H1 (cell line): ENCODE results near the gene TBPL2. TPM values are rescaled to one million over a fixed set of nuclear protein-coding genes. Genes with fewer than 3 reads are reported as not detected.

Source experiments
- CTCF ChIA-PET: fragments of 300-600 bp; sonication (Branson Sonifier 250); formaldehyde crosslinking; loops from one replicate; lab custom pipeline; 2021; ENCODE audit not compliant: partially characterized antibody; lab: Charles Lee
- POLR2A ChIA-PET: fragments of 300-600 bp; sonication (Branson Sonifier 250); formaldehyde crosslinking; loops from one replicate; lab custom pipeline; 2021; ENCODE audit warnings: inconsistent platforms; ENCODE audit not compliant: partially characterized antibody; lab: Charles Lee
- DNase-seq, 2 experiments: peaks; one replicate each; pipeline versions ENCODE4 v3.0.0 to v3.0.0-alpha.2; 2010 to 2022; ENCODE audit warnings: low spot score in 2 of 2, low read depth in 1 of 2, mixed read lengths in 1 of 2
- FAIRE-seq: peaks from 2 replicates; lab custom pipeline; 2011; peaks lifted over from hg19 to GRCh38; lab: Jason Lieb, UNC
- H2AFZ ChIP-seq: 2 replicates; pipeline ENCODE4 v1.8.1; 2012; ENCODE audit warnings: low read length, inconsistent platforms
- H2AK5ac ChIP-seq: 2 replicates; pipeline ENCODE4 v1.6.1; 2013; ENCODE audit warnings: low read depth, low read length
- H2BK120ac ChIP-seq: replicated peaks from 2 replicates; pipeline ENCODE3; 2013; ENCODE audit warnings: low read depth, low read length, inconsistent platforms
- H2BK12ac ChIP-seq: 2 replicates; pipeline ENCODE4 v1.6.1; 2013; ENCODE audit warnings: low read depth, low read length
- H2BK15ac ChIP-seq: 2 replicates; pipeline ENCODE4 v1.6.1; 2013; ENCODE audit warnings: low read length
- H2BK20ac ChIP-seq: 2 replicates; pipeline ENCODE4 v1.6.1; 2013; ENCODE audit warnings: low read length
- H2BK5ac ChIP-seq: 2 replicates; pipeline ENCODE4 v1.6.1; 2013; ENCODE audit warnings: low read depth, low read length
- H3K14ac ChIP-seq: 2 replicates; pipeline ENCODE4 v1.6.1; 2013; ENCODE audit warnings: inconsistent platforms; ENCODE audit not compliant: insufficient read length
- H3K18ac ChIP-seq: 2 replicates; pipeline ENCODE4 v1.6.1; 2013; ENCODE audit warnings: low read length; ENCODE audit errors: extremely low read depth
- H3K23ac ChIP-seq: 2 replicates; pipeline ENCODE4 v1.6.1; 2013; ENCODE audit warnings: inconsistent platforms; ENCODE audit not compliant: insufficient read length
- H3K23me2 ChIP-seq: 2 replicates; pipeline ENCODE4 v1.6.1; 2013; ENCODE audit warnings: low read depth, low read length
- H3K27ac ChIP-seq: 2 replicates; pipeline ENCODE4 v1.6.1; 2011; ENCODE audit warnings: low read depth, low read length, inconsistent platforms
- H3K27me3 ChIP-seq, 4 experiments: replicated peaks in 1 of 4; 1 replicate in 1 of 4; 2 replicates in 3 of 4; pipeline versions ENCODE4 v1.6.1 to v1.8.1; 2011 to 2013; ENCODE audit warnings: low read length in 3 of 4, mild to moderate bottlenecking in 3 of 4, inconsistent platforms in 2 of 4, mixed read lengths in 2 of 4, moderate library complexity in 1 of 4; ENCODE audit not compliant: control insufficient read depth in 3 of 4, insufficient read depth in 3 of 4; ENCODE audit errors: extremely low read depth in 1 of 4
- H3K36me3 ChIP-seq, 4 experiments: 2 replicates each; pipeline versions ENCODE4 v1.6.1 to v1.8.1; 2011 to 2013; ENCODE audit warnings: mild to moderate bottlenecking in 4 of 4, low read length in 3 of 4, moderate library complexity in 2 of 4, control low read depth in 1 of 4, inconsistent platforms in 1 of 4; ENCODE audit not compliant: insufficient read depth in 4 of 4, control insufficient read depth in 2 of 4
- H3K4ac ChIP-seq: replicated peaks from 2 replicates; pipeline ENCODE3; 2013; ENCODE audit warnings: low read length, low read depth, mixed read lengths, inconsistent platforms; ENCODE audit not compliant: insufficient read length
- H3K4me1 ChIP-seq, 4 experiments: replicated peaks in 1 of 4; 1 replicate in 1 of 4; 2 replicates in 3 of 4; pipeline versions ENCODE4 v1.6.1 to v1.8.1; 2011 to 2013; ENCODE audit warnings: low read length in 3 of 4, inconsistent platforms in 2 of 4, mixed read lengths in 1 of 4; ENCODE audit not compliant: insufficient read depth in 4 of 4, control insufficient read depth in 3 of 4
- H3K4me2 ChIP-seq, 2 experiments: 2 replicates each; pipeline versions ENCODE4 v1.6.1 to v1.8.1; 2011 to 2013; ENCODE audit warnings: low read depth in 2 of 2, low read length in 2 of 2, control low read depth in 1 of 2, inconsistent platforms in 1 of 2, mild to moderate bottlenecking in 1 of 2; ENCODE audit not compliant: insufficient read depth in 1 of 2
- H3K4me3 ChIP-seq, 4 experiments: fragments of 200-600, 300-600 bp in 1 of 4; sonication (generic), shearing (Covaris generic), sonication (Bioruptor Twin) in 1 of 4; 2 replicates each; pipeline versions ENCODE4 v1.5.1 to v1.8.1; 2011 to 2016; ENCODE audit warnings: low read length in 4 of 4, low read depth in 3 of 4, control low read depth in 2 of 4, inconsistent platforms in 2 of 4, mild to moderate bottlenecking in 2 of 4, mixed read lengths in 1 of 4, moderate library complexity in 1 of 4; ENCODE audit not compliant: insufficient read depth in 2 of 4; ENCODE audit errors: extremely low read depth in 1 of 4
- H3K56ac ChIP-seq: replicated peaks from 2 replicates; pipeline ENCODE3; 2013; ENCODE audit warnings: low read depth, mild to moderate bottlenecking, mixed read lengths, low read length, inconsistent platforms; ENCODE audit not compliant: insufficient read length
- H3K79me1 ChIP-seq: 2 replicates; pipeline ENCODE4 v1.6.1; 2013; ENCODE audit warnings: low read depth, low read length, control low read depth
- H3K79me2 ChIP-seq, 2 experiments: 2 replicates each; pipeline versions ENCODE4 v1.6.1 to v1.8.1; 2012 to 2013; ENCODE audit warnings: low read length in 2 of 2, mild to moderate bottlenecking in 2 of 2, inconsistent platforms in 1 of 2; ENCODE audit not compliant: insufficient read depth in 2 of 2, control insufficient read depth in 1 of 2
- H3K9ac ChIP-seq, 4 experiments: replicated peaks in 1 of 4; 1 replicate in 1 of 4; 2 replicates in 3 of 4; pipeline versions ENCODE4 v1.6.1 to v1.8.1; 2011 to 2013; ENCODE audit warnings: low read depth in 3 of 4, low read length in 3 of 4, control low read depth in 2 of 4, mild to moderate bottlenecking in 2 of 4, moderate library complexity in 2 of 4, inconsistent platforms in 1 of 4; ENCODE audit errors: extremely low read depth in 1 of 4
- H3K9me3 ChIP-seq, 2 experiments: 2 replicates each; pipeline versions ENCODE4 v1.6.1 to v1.8.1; 2012 to 2013; ENCODE audit warnings: mild to moderate bottlenecking in 2 of 2, moderate library complexity in 2 of 2, control low read depth in 1 of 2, inconsistent platforms in 1 of 2, low read depth in 1 of 2, low read length in 1 of 2, mixed read lengths in 1 of 2; ENCODE audit not compliant: insufficient read depth in 2 of 2
- H4K20me1 ChIP-seq, 2 experiments: replicated peaks in 1 of 2; 2 replicates each; pipeline versions ENCODE3 to v1.8.1; 2011 to 2013; ENCODE audit warnings: inconsistent platforms in 2 of 2, low read length in 2 of 2, mild to moderate bottlenecking in 1 of 2; ENCODE audit not compliant: insufficient read depth in 2 of 2, control insufficient read depth in 1 of 2
- H4K5ac ChIP-seq: 2 replicates; pipeline ENCODE4 v1.6.1; 2013; ENCODE audit warnings: low read length, low read depth, mixed read lengths, inconsistent platforms; ENCODE audit not compliant: insufficient read length
- H4K8ac ChIP-seq: 2 replicates; pipeline ENCODE4 v1.8.0; 2013; ENCODE audit warnings: mild to moderate bottlenecking, moderate library complexity, low read length, inconsistent platforms; ENCODE audit not compliant: insufficient read depth; ENCODE audit errors: extremely low read depth
- H4K91ac ChIP-seq: replicated peaks from 2 replicates; pipeline ENCODE3; 2013; ENCODE audit warnings: low read length, mixed read lengths, inconsistent platforms; ENCODE audit not compliant: insufficient read length
- CHD2 ChIP-seq: IDR thresholded peaks from 2 replicates; pipeline ENCODE4 v1.6.1; 2012; ENCODE audit warnings: low read length, improper control_type of control experiment
- EGR1 ChIP-seq: IDR thresholded peaks from 2 replicates; pipeline ENCODE4 v1.6.1; 2011; ENCODE audit warnings: low read depth, low read length, borderline replicate concordance
- POLR2AphosphoS5 ChIP-seq: IDR thresholded peaks from 2 replicates; pipeline ENCODE4 v1.6.1; 2011; ENCODE audit warnings: low read depth, low read length
- RAD21 ChIP-seq, 2 experiments: IDR thresholded peaks in 1 of 2; conservative IDR thresholded peaks in 1 of 2; 2 replicates each; pipeline ENCODE4 v1.6.1; 2011; ENCODE audit warnings: low read depth in 2 of 2, low read length in 2 of 2, improper control_type of control experiment in 1 of 2, inconsistent platforms in 1 of 2, mild to moderate bottlenecking in 1 of 2, moderate library complexity in 1 of 2
- SP2 ChIP-seq: IDR thresholded peaks from 2 replicates; pipeline ENCODE4 v1.6.1; 2012; ENCODE audit warnings: mild to moderate bottlenecking, low read length, inconsistent platforms
- TBP ChIP-seq: IDR thresholded peaks from 2 replicates; pipeline ENCODE4 v1.6.1; 2011; ENCODE audit warnings: low read depth, low read length, improper control_type of control experiment
- WGBS, 2 experiments: shearing (Covaris generic) in 1 of 2; methylation state at CpG; one replicate each; pipeline versions ENCODE4 v1.1.6 to v1.1.7; 2013 to 2015; ENCODE audit warnings: low lambda C conversion rate in 2 of 2, mixed read lengths in 2 of 2, inconsistent platforms in 1 of 2, low coverage in 1 of 2, missing lambda C conversion rate in 1 of 2; ENCODE audit not compliant: insufficient replicate concordance in 2 of 2, insufficient coverage in 1 of 2, insufficient read length in 1 of 2; ENCODE audit errors: extremely low coverage in 1 of 2, missing lambda C conversion rate in 1 of 2; 5-methylcytosine and 5-hydroxymethylcytosine counted together
- polyA plus RNA-seq, 7 experiments: library from polyadenylated mRNA; depleted of rRNA in 3 of 7; stranded (reverse) in 5 of 7; unstranded in 2 of 7; fragments of >200 nt in 5 of 7; fragments of 200-250 nt in 2 of 7; gene quantifications; 1 replicate in 5 of 7; 2 replicates in 1 of 7; 4 replicates in 1 of 7; pipeline versions ENCODE4 v1.2.1 to v1.2.3, GENCODE V29; 2011 to 2013; ENCODE audit warnings: missing spikeins in 2 of 7, mixed read lengths in 2 of 7
- total RNA-seq: library from RNA; stranded (reverse); fragmentation: NEBNext Ultra II Directional; extraction: Animal tissue kit (Norgen Biotek cat#: 25700); gene quantifications from 2 replicates; pipeline ENCODE4 v1.2.1, GENCODE V29; 2021

Gene TBPL2
- total and polyA plus RNA-seq, 2 of the 8 experiments (the other 6 are each of a cell fraction or from before 2014, with no cell fraction given): 0.03 TPM; not detected in 1

GRCh38 chr14:55423969-55424368 lies 16.4 kb downstream of the TBPL2 start:
- Histone ChIP-seq H2BK5ac (no peak overlapping the region), H2BK20ac (no peak overlapping the region), H4K20me1 (no peaks in the 10 kb centered on the region), H3K9me3 (no peaks in the 10 kb centered on the region), H3K23ac (no peak overlapping the region), H3K56ac (no peak overlapping the region), H2BK12ac (no peak overlapping the region), H3K4ac (no peak overlapping the region), H3K4me2 (no peak overlapping the region), H3K27me3 (no peaks in the 10 kb centered on the region), H2AFZ (no peak overlapping the region), H4K91ac (no peak overlapping the region), H3K27ac (no peak overlapping the region), H3K9ac (no peak overlapping the region), H3K18ac (no peak overlapping the region), H3K4me3 (no peak overlapping the region), H4K5ac (no peak overlapping the region), H3K79me2 (no peaks in the 10 kb centered on the region), H2AK5ac (no peak overlapping the region), H3K79me1 (no peaks in the 10 kb centered on the region), H2BK15ac (no peak overlapping the region), H3K23me2 (no peaks in the 10 kb centered on the region), H2BK120ac (no peak overlapping the region), H3K14ac (no peak overlapping the region), H3K36me3 (no peaks in the 10 kb centered on the region), H4K8ac (no peak overlapping the region), H3K4me1 (peaks cover 0 to 3% (median 0%) of the 10 kb centered on the region in 4 experiments; a peak in 2 of 7 replicates)
- 65% methylated on average over 2 of the region's 2 CpGs; no CpG with 5 or more reads in 1 of the 2 experiments for WGBS, 2 experiments
- CTCF ChIA-PET: interaction anchor here (1.1 to 5.7 kb wide), 6 partner anchors 8 to 22 kb away, joined by 3 to 65 read pairs (median 4); no protein-coding TSS in a partner anchor
- DNase-seq (no peak), FAIRE-seq (no peak)
- POLR2A ChIA-PET: no interaction called here
- TF ChIP-seq TBP: no peak
- TF ChIP-seq CHD2: no peak
- TF ChIP-seq POLR2AphosphoS5: no peak
- TF ChIP-seq SP2: no peak
- TF ChIP-seq EGR1: no peak
- no peak for TF ChIP-seq RAD21 (IDR thresholded peaks at IDR 0.05 in 1 of 2, conservative IDR thresholded peaks at IDR 0.05 in 1 of 2; ENCODE audit: low read depth in 2 of 2, low read length in 2 of 2)
